NCI-H510A treated with DMSO at 0.1 percent for 48 hours (cell line): ENCODE measurements around the gene OR2A7.
"Not testable (repeated sequence)": the region's sequence is repeated elsewhere in the genome, so short reads cannot be mapped to it uniquely, and the experiment has no call there.

Experiments used
- DNase-seq: peaks from one replicate; lab custom pipeline; 2025; lab: John Stamatoyannopoulos, UW

The OR2A7 gene, protein sequence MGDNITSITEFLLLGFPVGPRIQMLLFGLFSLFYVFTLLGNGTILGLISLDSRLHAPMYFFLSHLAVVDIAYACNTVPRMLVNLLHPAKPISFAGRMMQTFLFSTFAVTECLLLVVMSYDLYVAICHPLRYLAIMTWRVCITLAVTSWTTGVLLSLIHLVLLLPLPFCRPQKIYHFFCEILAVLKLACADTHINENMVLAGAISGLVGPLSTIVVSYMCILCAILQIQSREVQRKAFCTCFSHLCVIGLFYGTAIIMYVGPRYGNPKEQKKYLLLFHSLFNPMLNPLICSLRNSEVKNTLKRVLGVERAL

DNA sequence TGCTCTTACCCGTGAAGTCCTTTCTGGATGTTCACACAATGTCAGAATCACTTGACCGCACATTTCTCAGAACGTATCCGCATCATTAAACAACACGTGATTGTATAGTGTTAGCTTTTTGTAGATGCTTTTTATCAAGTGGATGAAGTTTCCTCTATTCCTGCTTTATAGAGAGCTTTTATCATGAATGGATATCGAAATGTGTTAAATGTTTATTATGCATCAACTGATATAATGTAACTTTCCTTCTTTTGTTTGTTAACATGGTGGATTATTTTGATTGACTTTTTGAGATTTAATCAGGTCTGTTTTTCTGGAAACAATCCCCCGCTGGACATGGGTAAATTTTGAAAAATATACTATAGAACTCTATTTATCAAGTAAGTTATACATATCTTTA, at the start of gene OR2A7:
TSS of gene OR2A7 (minus strand) at position 101 of the 400 bp plus-strand sequence. CDS start 5,164 bp downstream, outside the sequence.
- DNase-seq, result not testable (repeated sequence)

GRCh38 chr7:144311872-144312469, 47.4 kb upstream of the OR2A7 start, which contains the start of gene OR2A1:
Gene OR2A1, plus strand, starts transcription at chr7:144312419. Its CDS starts 5,706 bp downstream, at chr7:144318125.
- not testable (repeated sequence) for DNase-seq

DNA sequence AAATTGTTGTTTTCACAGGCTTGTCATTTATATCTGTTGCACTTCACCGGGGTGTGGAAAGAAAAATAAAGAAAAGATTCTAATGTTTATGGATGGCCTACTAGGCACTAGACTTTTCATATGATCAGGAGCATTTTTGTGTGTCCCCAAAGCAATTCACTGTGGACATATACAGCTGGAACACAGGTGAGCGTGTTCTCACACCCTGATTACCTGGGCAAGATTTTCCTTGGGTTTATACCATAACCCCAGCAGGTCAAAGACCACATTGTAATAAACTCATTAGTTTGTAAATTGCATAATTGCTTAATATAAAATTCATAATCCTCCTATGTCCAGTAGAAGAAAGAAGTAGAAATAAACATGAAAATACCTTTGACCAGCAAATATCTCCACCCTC, 46.6 kb upstream of the OR2A7 start:
- not testable (repeated sequence) for DNase-seq

GRCh38 chr7:144309702-144310101, 45.1 kb upstream of the OR2A7 start:
- not testable (repeated sequence) for DNase-seq

- not testable (repeated sequence) for DNase-seq
Observed at GRCh38 chr7:144305156-144305555, 40.6 kb upstream of the OR2A7 start.

DNA sequence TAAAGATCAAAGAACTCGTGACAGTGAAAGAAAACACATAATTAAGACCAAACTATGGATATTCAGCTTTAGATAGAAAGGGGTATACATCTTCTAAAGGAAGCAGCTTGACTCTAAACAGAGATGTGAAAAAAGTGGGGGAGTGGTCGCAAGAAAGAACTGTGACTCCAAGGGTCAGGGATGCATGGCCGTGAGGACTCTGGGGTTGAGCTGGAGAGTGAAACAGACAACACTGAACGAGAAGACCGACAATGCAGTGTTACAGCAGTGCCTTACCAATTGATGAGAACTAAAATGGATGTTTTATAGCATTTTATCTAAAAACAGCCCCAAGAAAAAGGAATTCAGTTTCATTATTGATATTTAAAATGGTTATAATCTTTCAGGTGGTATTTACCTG, 39.0 kb upstream of the OR2A7 start:
- not testable (repeated sequence) for DNase-seq

- DNase-seq, result not testable (repeated sequence)
Observed at GRCh38 chr7:144302578-144303303, 38.1 kb upstream of the OR2A7 start.

DNA sequence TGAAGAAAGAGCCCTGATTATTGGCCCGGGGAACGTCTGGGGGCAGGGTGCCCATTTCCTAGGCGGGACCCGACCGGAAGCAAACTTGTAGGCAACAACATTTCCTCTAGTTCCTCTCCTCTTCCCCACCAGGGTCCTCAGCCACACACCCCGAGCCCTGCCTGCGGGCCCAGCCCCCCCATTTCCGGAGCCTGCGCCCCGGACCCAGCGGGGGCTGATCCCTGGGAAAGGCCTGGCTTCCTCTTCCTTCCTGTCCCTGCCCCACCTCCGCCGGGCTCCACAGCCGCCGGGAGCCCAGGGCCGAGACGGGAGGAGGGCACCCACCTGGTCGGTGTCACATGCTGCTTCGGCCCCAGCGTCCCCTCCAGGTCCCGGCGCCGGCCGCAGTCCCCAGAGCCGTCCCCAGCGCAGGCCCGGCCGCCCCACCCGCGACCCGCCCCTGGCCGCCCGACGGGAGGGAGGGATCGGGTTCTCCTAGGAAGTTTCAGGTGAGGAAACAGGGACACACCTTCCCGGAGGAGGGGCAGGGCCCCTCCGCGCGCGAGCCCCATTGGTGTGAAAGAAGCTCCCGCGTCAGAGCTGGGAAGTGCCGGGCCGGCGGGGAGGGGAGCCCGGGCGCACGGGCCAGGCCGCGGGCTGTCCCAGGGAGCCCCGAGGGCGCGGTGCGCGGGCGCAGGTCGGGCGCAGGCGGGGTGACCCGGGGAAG, 29.4 kb upstream of the OR2A7 start:
- DNase-seq, result not testable (repeated sequence)

- not testable (repeated sequence) for DNase-seq
Observed at GRCh38 chr7:144292384-144293161, 28.0 kb upstream of the OR2A7 start.

DNA sequence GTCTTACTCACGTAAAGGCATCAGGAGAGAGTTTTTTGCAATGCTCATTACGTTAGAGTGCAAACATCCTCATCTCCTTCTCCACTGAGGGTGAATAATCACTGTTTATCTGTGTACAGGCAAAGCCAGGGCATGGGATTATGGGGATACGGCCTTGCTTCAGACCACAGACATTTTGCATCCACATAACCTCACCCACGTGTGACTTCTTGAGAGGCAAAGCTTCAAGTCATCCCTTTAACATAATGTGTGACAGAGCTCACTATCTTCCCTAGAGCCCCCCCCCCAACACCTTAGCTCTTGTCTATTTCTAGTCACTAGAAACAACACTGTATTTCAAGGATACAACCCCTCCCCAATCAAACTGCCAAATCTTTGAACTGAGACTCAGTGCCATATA, 27.0 kb upstream of the OR2A7 start:
- DNase-seq, result not testable (repeated sequence)

DNA sequence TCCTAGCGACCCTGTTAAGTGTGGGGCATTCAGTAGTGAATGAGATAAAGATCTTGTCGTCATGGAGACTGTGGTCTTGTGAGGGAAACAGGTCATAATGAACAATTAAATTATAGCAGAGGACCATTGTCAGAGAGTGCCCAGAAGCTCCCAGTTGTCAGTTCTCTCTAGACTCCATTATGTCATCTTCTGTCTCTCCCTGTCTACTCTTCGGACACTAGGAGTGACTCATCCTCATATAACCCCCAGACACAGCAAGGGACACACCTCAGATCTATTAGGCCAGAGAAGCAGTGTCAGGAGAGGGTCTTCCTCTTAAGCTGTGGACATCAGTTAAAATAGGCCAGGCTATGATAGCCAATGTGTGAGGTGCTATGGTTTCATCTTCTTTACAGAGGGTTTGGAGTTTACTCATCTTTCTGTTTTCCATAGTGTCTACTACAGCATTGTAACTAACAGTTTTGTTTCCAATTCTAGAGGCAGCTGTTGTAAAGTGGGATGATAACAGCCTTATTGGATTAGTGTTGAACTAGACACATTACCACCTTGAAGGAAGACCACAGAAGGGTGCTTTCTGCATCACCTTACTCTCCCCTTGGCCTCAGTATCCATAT, 22.7 kb upstream of the OR2A7 start:
- DNase-seq, result not testable (repeated sequence)

DNA sequence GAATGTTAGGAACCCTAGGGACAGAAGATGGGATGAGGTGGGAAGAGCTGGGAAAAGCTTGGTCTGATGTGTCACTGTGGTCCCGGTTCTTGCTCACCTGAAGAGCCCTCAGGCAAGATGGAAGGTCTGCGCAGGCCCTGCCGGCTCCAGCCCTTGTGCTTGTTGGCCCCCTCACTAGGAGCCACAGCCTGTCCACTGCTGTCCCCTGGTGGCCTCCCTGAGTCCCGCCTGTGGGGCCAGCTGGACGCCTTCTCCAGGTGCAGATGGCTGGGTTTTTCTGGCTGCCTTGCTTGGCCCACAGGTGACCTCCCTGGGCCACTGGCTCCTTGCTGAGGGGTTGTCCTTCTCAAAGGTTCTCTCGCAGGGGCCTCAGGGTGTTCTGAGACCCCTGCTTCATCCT, 19.1 kb upstream of the OR2A7 start:
- not testable (repeated sequence) for DNase-seq

- DNase-seq, result not testable (repeated sequence)
Observed at GRCh38 chr7:144282490-144282889, 17.9 kb upstream of the OR2A7 start.

GRCh38 chr7:144281981-144282380, 17.4 kb upstream of the OR2A7 start:
- DNase-seq, result not testable (repeated sequence)

GRCh38 chr7:144280010-144280409, 15.4 kb upstream of the OR2A7 start:
- DNase-seq, result not testable (repeated sequence)

DNA sequence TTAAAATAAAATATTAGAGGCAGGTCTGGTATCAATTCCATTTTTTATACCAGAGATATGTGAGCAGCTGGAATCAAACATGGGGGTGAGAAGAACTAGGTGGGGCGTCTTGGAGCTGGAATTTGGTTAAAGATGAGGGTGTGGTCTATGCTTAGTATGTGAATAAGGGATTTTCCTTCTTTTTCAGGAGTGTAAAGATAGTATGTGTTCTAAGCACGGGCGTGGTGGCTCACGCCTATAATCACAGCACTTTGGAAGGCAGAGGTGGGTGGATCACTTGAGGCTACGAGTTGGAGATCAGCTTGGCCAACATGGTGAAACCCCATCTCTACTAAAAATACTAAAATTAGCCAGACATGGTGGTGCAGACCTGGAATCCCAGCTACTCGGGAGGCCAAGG, 10.7 kb upstream of the OR2A7 start:
- not testable (repeated sequence) for DNase-seq

DNA sequence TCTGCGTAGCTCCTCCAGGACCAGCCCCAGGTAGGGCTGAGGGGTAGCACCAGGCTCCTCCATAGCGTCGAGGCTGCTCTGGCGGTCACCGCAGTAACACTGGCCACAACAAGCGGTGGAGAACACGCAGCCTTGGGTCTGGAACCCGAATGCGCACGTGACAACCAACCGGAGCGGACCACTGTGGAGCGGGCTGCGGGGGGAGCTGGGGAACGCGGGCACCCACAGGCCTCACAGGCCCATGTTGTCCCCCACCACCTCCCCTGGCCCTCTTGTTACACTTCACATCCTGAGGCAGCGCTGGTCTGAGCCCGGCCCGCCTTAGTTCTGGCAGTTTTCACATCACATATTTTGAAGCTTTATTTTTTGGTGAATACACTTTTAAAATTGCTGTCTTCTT, 4.6 kb upstream of the OR2A7 start, which contains the start of gene CTAGE8:
TSS of gene CTAGE8 (minus strand) at position 101 of the 400 bp plus-strand sequence. CDS start at position 63, 38 bp downstream.
- DNase-seq, result not testable (repeated sequence)

- not testable (repeated sequence) for DNase-seq
Observed at GRCh38 chr7:144262128-144262527, 2.5 kb downstream of the OR2A7 start.

- DNase-seq, result not testable (repeated sequence)
Observed at GRCh38 chr7:144259067-144259466, 5.5 kb downstream of the OR2A7 start.

DNA sequence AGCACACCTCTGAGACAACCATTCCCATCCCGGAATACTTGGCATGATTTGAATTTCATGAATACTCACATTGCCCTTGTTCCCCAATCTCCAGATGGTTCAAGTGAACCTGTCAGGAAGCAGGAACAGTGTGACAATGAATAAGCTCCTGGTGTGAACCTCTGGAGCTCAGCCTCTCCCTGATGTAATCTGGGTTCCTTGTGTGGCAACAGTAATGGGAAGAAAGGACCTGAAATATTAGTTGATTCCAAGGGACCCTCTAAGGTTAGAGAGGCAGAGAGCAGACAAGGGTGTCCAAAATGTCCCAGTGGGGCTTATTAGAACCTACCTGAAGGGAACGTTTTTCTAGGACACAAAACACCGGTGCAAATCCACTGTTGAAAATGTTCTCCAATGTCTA, 8.5 kb downstream of the OR2A7 start:
- DNase-seq, result no peak
